Loucy (cell line): ENCODE results near the gene TESMIN.

Experiments
- H2AFZ ChIP-seq: fragments of 200-600 bp; sonication (generic); 2 replicates; pipeline ENCODE4 v1.6.0; 2016; ENCODE audit warnings: antibody characterized with exemption, mild to moderate bottlenecking, low read length, moderate library complexity
- H3F3A ChIP-seq: fragments of 200-600 bp; 2 replicates; pipeline ENCODE4 v1.6.0; 2016; ENCODE audit warnings: antibody characterized with exemption, low read depth, mild to moderate bottlenecking
- H3K27me3 ChIP-seq: fragments of 200-600 bp; sonication (generic); 2 replicates; pipeline ENCODE4 v1.6.1; 2014; ENCODE audit warnings: low read length, mild to moderate bottlenecking; ENCODE audit not compliant: insufficient read depth, poor library complexity, severe bottlenecking
- H3K36me3 ChIP-seq: fragments of 200-600 bp; sonication (generic); 2 replicates; pipeline ENCODE4 v1.6.1; 2016; ENCODE audit warnings: low read length; ENCODE audit not compliant: insufficient read depth
- H3K4me1 ChIP-seq: fragments of 200-600 bp; sonication (generic); 2 replicates; pipeline ENCODE4 v1.5.1; 2014; ENCODE audit warnings: low read length, mild to moderate bottlenecking; ENCODE audit not compliant: insufficient read depth, poor library complexity, severe bottlenecking
- H3K4me2 ChIP-seq: fragments of 200-600 bp; sonication (generic); 2 replicates; pipeline ENCODE4 v1.6.0; 2014; ENCODE audit warnings: antibody characterized with exemption, low read length, low read depth, mild to moderate bottlenecking; ENCODE audit not compliant: poor library complexity, severe bottlenecking
- H3K4me3 ChIP-seq: fragments of 200-600 bp; sonication (generic); 2 replicates; pipeline ENCODE4 v1.5.1; 2014; ENCODE audit warnings: low read length, mild to moderate bottlenecking, mixed read lengths; ENCODE audit not compliant: poor library complexity, severe bottlenecking
- H3K79me2 ChIP-seq: fragments of 200-600 bp; sonication (generic); 2 replicates; pipeline ENCODE4 v1.6.1; 2014; ENCODE audit warnings: low read length; ENCODE audit not compliant: insufficient read depth
- H3K9ac ChIP-seq: fragments of 200-600 bp; sonication (generic); 2 replicates; pipeline ENCODE4 v1.6.0; 2014; ENCODE audit warnings: mild to moderate bottlenecking, low read depth, low read length, moderate library complexity; ENCODE audit not compliant: poor library complexity, severe bottlenecking
- H3K9me2 ChIP-seq: fragments of 200-600 bp; sonication (generic); replicated peaks from 2 replicates; pipeline ENCODE4 v1.6.1; 2016; ENCODE audit warnings: low read depth, low read length, mixed read lengths
- H3K9me3 ChIP-seq: fragments of 200-600 bp; sonication (generic); 2 replicates; pipeline ENCODE4 v1.6.1; 2014; ENCODE audit warnings: mild to moderate bottlenecking, antibody characterized with exemption, low read length, low read depth; ENCODE audit not compliant: insufficient read depth
- H4K20me1 ChIP-seq: fragments of 200-600 bp; sonication (generic); 2 replicates; pipeline ENCODE4 v1.6.0; 2014; ENCODE audit warnings: antibody characterized with exemption, low read length, mild to moderate bottlenecking; ENCODE audit not compliant: insufficient read depth, poor library complexity, severe bottlenecking
- CTCF ChIP-seq: fragments of 200-600 bp; sonication (generic); conservative IDR thresholded peaks from 2 replicates; pipeline ENCODE4 v1.5.1; 2014; ENCODE audit warnings: mild to moderate bottlenecking, antibody characterized with exemption, low read length
- EZH2phosphoT487 ChIP-seq: fragments of 200-600 bp; IDR thresholded peaks from 2 replicates; pipeline ENCODE4 v1.6.1; 2018; ENCODE audit warnings: antibody characterized with exemption, mild to moderate bottlenecking, moderate library complexity, borderline replicate concordance

The TESMIN gene

GRCh38 chr11:68661014-68661413, 90.3 kb downstream of the TESMIN start:
- Histone ChIP-seq H3K4me3 (no peak overlapping the region), H3K36me3 (no peaks in the 10 kb centered on the region), H3K4me2 (no peak overlapping the region), H3K79me2 (no peaks in the 10 kb centered on the region), H3K27me3 (no peaks in the 10 kb centered on the region), H3F3A (no peaks in the 10 kb centered on the region), H3K9me3 (no peaks in the 10 kb centered on the region; the same call in 1 of the 2 replicates), H3K9me2 (no peaks in the 10 kb centered on the region), H2AFZ (no peak overlapping the region), H3K4me1 (no peaks in the 10 kb centered on the region), H4K20me1 (no peaks in the 10 kb centered on the region), H3K9ac (no peak overlapping the region)
- no peak for TF ChIP-seq CTCF

DNA sequence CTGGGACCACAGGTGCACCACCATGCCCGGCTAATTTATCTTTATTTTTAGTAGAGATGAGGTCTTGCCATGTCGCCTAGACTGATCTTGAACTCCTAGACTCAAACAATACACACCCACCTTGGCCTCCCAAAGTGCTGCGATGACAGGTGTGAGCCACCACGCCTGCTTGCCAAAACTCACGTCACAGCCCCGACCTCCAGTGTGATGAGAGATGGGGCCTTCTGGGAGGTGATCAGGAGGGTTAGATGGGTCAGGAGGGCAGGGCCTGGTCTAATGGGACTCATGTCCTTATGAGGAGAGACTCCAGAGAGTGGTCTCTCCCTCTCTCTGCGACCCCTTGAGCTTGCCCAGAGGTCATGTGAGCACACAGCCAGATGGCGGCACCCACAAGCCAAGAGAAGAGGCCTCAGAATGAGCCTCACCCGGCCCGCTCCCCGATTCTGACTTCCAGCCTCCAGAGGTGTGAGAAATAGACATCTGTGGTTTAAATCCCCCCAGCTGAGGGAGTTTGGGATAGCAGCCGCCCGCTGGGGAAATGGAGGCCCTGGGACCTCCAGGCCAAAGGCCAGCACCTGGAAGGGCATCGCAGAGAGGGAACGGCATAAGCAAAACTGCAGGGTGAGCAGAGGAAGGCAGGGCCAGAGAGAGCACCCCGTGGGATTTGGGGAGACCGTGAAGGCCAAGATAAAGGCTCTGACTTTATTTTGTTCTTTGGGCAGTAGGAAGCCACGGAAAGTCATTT, 91.1 kb downstream of the TESMIN start:
- Histone ChIP-seq H3K4me2 (no peak overlapping the region), H4K20me1 (no peaks in the 10 kb centered on the region), H2AFZ (no peak overlapping the region), H3K9me3 (no peaks in the 10 kb centered on the region; the same call in 1 of the 2 replicates), H3K9ac (no peak overlapping the region), H3K9me2 (no peaks in the 10 kb centered on the region), H3K4me1 (no peaks in the 10 kb centered on the region), H3K36me3 (no peaks in the 10 kb centered on the region), H3K79me2 (no peaks in the 10 kb centered on the region), H3K4me3 (no peak overlapping the region), H3K27me3 (no peaks in the 10 kb centered on the region), H3F3A (no peaks in the 10 kb centered on the region)
- no peak for TF ChIP-seq EZH2phosphoT487
- no peak for TF ChIP-seq CTCF

DNA sequence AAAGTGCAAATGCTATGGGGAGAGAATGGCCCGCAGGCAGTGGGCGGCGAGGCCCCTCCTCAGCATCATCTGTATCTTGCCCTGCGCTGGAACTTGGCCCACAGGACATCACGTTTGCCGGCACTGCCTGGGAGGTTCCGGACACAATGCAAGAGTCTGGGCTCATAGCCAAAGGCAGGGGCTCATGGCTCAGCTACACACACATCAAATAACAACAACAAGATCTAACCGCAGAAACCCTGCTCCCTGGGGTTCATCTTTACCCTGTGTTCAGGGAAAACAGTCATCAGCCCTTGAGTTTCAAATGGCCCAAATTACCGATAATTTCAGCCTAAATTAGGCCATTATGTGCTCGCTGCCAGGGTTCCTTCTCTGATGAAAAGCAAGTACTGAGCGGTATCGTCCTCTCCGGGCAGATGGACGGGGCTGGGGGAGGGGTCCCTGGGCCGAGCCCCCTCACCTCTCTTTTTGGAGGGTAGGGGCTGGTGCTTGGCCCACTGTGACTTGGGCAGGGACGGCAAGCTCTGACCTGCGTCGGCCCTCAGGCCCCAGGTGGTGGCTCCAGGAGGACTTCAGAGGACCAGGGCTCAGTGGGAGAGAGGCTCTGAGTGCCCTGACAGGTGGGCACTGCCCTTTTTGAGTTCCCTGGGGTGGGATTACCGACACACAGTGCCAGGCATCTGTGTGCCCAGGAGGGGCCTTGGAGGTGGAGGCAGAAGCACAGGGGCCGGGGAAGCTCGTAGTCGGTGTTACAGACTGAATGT, 92.0 kb downstream of the TESMIN start:
- H3K4me1 ChIP-seq, result no peaks in the 10 kb centered on the region
- H3K4me2 ChIP-seq, result no peak overlapping the region
- H3K4me3 ChIP-seq, result no peak overlapping the region

More for the DNA sequence above, 92.0 kb downstream of the TESMIN start:
- no peaks in the 10 kb centered on the region for H3K9me2 ChIP-seq
- H3K9me3 ChIP-seq, result no peaks in the 10 kb centered on the region; the same call in 1 of the 2 replicates
- no peaks in the 10 kb centered on the region for H3K79me2 ChIP-seq
- no peak for TF ChIP-seq EZH2phosphoT487
- no peak for TF ChIP-seq CTCF
- no peaks in the 10 kb centered on the region for H3K27me3 ChIP-seq
- no peak overlapping the region for H3K9ac ChIP-seq
- H2AFZ ChIP-seq, result no peak overlapping the region
- no peaks in the 10 kb centered on the region for H3K36me3 ChIP-seq
- H4K20me1 ChIP-seq, result no peaks in the 10 kb centered on the region
- H3F3A ChIP-seq, result no peaks in the 10 kb centered on the region
